ENCODE results near the gene TNIP2. TPM values are rescaled to one million over a fixed set of nuclear protein-coding genes. Genes with fewer than 3 reads are reported as not detected.

Gene TNIP2
- total RNA-seq, 1 donor from 2014 or later = 25.3 TPM

- Mint-ChIP-seq H3K27ac (no peak overlapping the region), H3K4me3 (no peak overlapping the region), H3K4me1 (ENCODE audit: unreplicated experiment) (no peaks in the 10 kb centered on the region), H3K36me3 (peaks cover 14% of the 10 kb centered on the region), H3K27me3 (no peaks in the 10 kb centered on the region), H3K9me3 (no peaks in the 10 kb centered on the region)
- no peak for DNase-seq (ENCODE audit: extremely low spot score, unreplicated experiment)
- no peak for TF ChIP-seq CTCF (conservative IDR thresholded peaks at IDR 0.05)
These were observed 32.4 kb downstream of the TNIP2 start for GRCh38 chr4:2723751-2724150.

- Mint-ChIP-seq H3K4me1 (ENCODE audit: unreplicated experiment) (no peaks in the 10 kb centered on the region), H3K4me3 (no peak overlapping the region), H3K9me3 (no peaks in the 10 kb centered on the region), H3K27ac (no peak overlapping the region), H3K36me3 (peaks cover 18% of the 10 kb centered on the region), H3K27me3 (no peaks in the 10 kb centered on the region)
- no peak for DNase-seq (ENCODE audit: extremely low spot score, unreplicated experiment)
- TF ChIP-seq CTCF (conservative IDR thresholded peaks at IDR 0.05) = no peak
These were observed 34.1 kb downstream of the TNIP2 start for GRCh38 chr4:2722033-2722432.

- no peak for DNase-seq (ENCODE audit: extremely low spot score, unreplicated experiment)
- TF ChIP-seq CTCF (conservative IDR thresholded peaks at IDR 0.05) = no peak
- no peak overlapping the region for H3K4me3 Mint-ChIP-seq
- H3K36me3 Mint-ChIP-seq = peaks cover 18% of the 10 kb centered on the region
- no peaks in the 10 kb centered on the region for H3K4me1 Mint-ChIP-seq (ENCODE audit: unreplicated experiment)
- no peak overlapping the region for H3K27ac Mint-ChIP-seq
- no peaks in the 10 kb centered on the region for H3K27me3 Mint-ChIP-seq
- H3K9me3 Mint-ChIP-seq = no peaks in the 10 kb centered on the region
These were observed 34.5 kb downstream of the TNIP2 start for GRCh38 chr4:2721586-2721985.

- Mint-ChIP-seq H3K4me3 (no peak overlapping the region), H3K27ac (no peak overlapping the region), H3K36me3 (peaks cover 34% of the 10 kb centered on the region)
These were observed 39.9 kb downstream of the TNIP2 start for GRCh38 chr4:2716236-2716635.

GRCh38 chr4:2715426-2715825, 40.7 kb downstream of the TNIP2 start:
- Mint-ChIP-seq H3K4me3 (no peak overlapping the region), H3K9me3 (no peaks in the 10 kb centered on the region), H3K27me3 (no peaks in the 10 kb centered on the region), H3K36me3 (peaks cover 30% of the 10 kb centered on the region), H3K27ac (no peak overlapping the region), H3K4me1 (ENCODE audit: unreplicated experiment) (peaks cover 11% of the 10 kb centered on the region)
- TF ChIP-seq CTCF (conservative IDR thresholded peaks at IDR 0.05) = no peak
- no peak for DNase-seq (ENCODE audit: extremely low spot score, unreplicated experiment)

More at GRCh38 chr4:2716236-2716635, 39.9 kb downstream of the TNIP2 start:
- Mint-ChIP-seq H3K4me1 (ENCODE audit: unreplicated experiment) (peaks cover 11% of the 10 kb centered on the region), H3K27me3 (no peaks in the 10 kb centered on the region), H3K9me3 (no peaks in the 10 kb centered on the region)
- no peak for TF ChIP-seq CTCF (conservative IDR thresholded peaks at IDR 0.05)
- no peak for DNase-seq (ENCODE audit: extremely low spot score, unreplicated experiment)

GRCh38 chr4:2714918-2715317, 41.2 kb downstream of the TNIP2 start:
- H3K4me3 Mint-ChIP-seq = no peak overlapping the region
- no peak overlapping the region for H3K27ac Mint-ChIP-seq
- peaks cover 30% of the 10 kb centered on the region for H3K36me3 Mint-ChIP-seq
- H3K27me3 Mint-ChIP-seq = no peaks in the 10 kb centered on the region
- H3K4me1 Mint-ChIP-seq (ENCODE audit: unreplicated experiment) = peaks cover 11% of the 10 kb centered on the region
- H3K9me3 Mint-ChIP-seq = no peaks in the 10 kb centered on the region
- DNase-seq (ENCODE audit: extremely low spot score, unreplicated experiment) = no peak
- no peak for TF ChIP-seq CTCF (conservative IDR thresholded peaks at IDR 0.05)

Data from type B pancreatic cell (in vitro differentiated cells).